ENCODE data around the gene CEP72.
"Not testable (repeated sequence)": the region's sequence is repeated elsewhere in the genome, so short reads cannot be mapped to it uniquely, and the experiment has no call there.

CEP72 gene

DNA sequence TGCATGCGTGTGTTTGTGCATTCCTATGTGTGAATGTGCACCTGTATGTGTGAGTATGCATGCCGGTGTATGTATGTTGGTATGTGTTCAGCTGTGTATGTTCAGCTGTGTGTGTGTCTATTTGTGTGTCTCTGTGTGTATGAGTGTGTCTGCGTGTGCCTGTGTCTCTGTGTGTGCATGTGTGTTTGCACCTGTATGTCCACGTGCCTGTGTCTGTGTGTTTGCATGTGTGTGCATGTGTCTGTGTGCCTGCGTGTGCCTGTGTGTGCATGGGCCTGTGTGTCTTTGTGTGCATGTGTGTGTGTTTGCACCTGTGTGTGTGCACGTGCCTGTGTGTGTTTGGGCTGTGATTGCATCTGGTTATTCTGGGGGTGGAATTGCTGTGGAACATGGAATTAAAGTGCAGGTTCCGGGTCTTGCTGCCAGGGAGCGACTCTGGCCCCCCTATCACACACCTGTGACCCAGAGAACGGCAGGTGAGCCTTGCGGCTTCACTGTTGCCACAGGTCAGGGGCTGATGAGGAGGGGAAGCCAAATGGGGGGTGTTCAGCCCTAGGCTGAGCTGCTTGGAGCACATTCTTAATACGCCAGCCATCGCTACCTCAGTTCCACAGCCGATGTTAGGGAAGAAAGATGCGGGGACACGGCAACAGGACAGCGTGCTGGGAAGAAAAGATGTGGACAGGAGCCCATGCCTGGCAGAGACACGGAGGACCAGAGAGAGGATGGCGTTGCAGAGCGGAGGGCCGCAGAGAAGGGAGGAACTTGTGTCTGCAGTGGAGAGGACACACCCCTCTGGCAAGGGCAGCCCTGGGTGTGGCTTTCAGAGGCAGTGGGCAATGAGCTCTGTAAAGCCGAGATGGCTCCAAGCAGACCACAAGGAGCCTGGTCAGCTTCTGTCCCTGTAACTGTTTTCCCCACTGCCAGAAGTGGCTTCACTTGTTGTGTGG is 84.9 kb downstream of the CEP72 start:
- DNase-seq (ENCODE audit: extremely low read depth, low read depth) = not testable (repeated sequence)

More for the DNA sequence above, 84.9 kb downstream of the CEP72 start:
- H3K4me3 ChIP-seq (replicated peaks; ENCODE audit: low read depth, low read length) = not testable (repeated sequence)

Data from HFF-Myc (cell line).